H1 (cell line): ENCODE data around the gene ITM2A. TPM values are rescaled to one million over a fixed set of nuclear protein-coding genes. Genes with fewer than 3 reads are reported as not detected.
A peak's percentile ranks its signal among the peaks of the same experiment; 100 is the strongest.

Source experiments
- ASH2L ChIP-seq: fragments of 200-600, 300-600 bp; sonication (generic); IDR thresholded peaks from one replicate; pipeline ENCODE4 v1.7.1; 2017; ENCODE audit warnings: low read length
- NANOG ChIP-seq: IDR thresholded peaks from 2 replicates; pipeline ENCODE4 v1.6.1; 2011; ENCODE audit warnings: low read length, low read depth, mild to moderate bottlenecking, inconsistent platforms; ENCODE audit not compliant: insufficient read depth, poor library complexity, severe bottlenecking
- PHF8 ChIP-seq: fragments of 200-600 bp; sonication (generic); conservative IDR thresholded peaks from 2 replicates; pipeline ENCODE4 v1.7.1; 2012; ENCODE audit warnings: low read depth, mild to moderate bottlenecking, inconsistent platforms, low read length, moderate library complexity
- RAD21 ChIP-seq, 2 experiments: IDR thresholded peaks in 1 of 2; conservative IDR thresholded peaks in 1 of 2; 2 replicates each; pipeline ENCODE4 v1.6.1; 2011; ENCODE audit warnings: low read depth in 2 of 2, low read length in 2 of 2, improper control_type of control experiment in 1 of 2, inconsistent platforms in 1 of 2, mild to moderate bottlenecking in 1 of 2, moderate library complexity in 1 of 2
- polyA plus RNA-seq, 7 experiments: library from polyadenylated mRNA; depleted of rRNA in 3 of 7; stranded (reverse) in 5 of 7; unstranded in 2 of 7; fragments of >200 nt in 5 of 7; fragments of 200-250 nt in 2 of 7; gene quantifications; 1 replicate in 5 of 7; 2 replicates in 1 of 7; 4 replicates in 1 of 7; pipeline versions ENCODE4 v1.2.1 to v1.2.3, GENCODE V29; 2011 to 2013; ENCODE audit warnings: missing spikeins in 2 of 7, mixed read lengths in 2 of 7
- total RNA-seq: library from RNA; stranded (reverse); fragmentation: NEBNext Ultra II Directional; extraction: Animal tissue kit (Norgen Biotek cat#: 25700); gene quantifications from 2 replicates; pipeline ENCODE4 v1.2.1, GENCODE V29; 2021

Gene ITM2A
- total and polyA plus RNA-seq, 2 of the 8 experiments (the other 6 are each of a cell fraction or from before 2014, with no cell fraction given): 35.7 to 52.0 TPM

GRCh38 chrX:79366873-79367749, at the start of gene ITM2A (continued):
- no peak for TF ChIP-seq NANOG
- 0 out of 2 replicates have a peak, but pooled peaks have one; percentile 27 for TF ChIP-seq PHF8
- TF ChIP-seq RAD21 (IDR thresholded peaks at IDR 0.05 in 1 of 2, conservative IDR thresholded peaks at IDR 0.05 in 1 of 2; ENCODE audit: low read depth in 2 of 2, low read length in 2 of 2): peak in 1 of 2 experiments; percentile 10; a peak in 1 of 4 replicates
- TF ChIP-seq ASH2L: peak; percentile 75
